Uterus (tissue), 4 donors: ENCODE results near the gene DAPK2. TPM values are rescaled to one million over a fixed set of nuclear protein-coding genes. Genes with fewer than 3 reads are reported as not detected.

ENCODE experiments used
- DNase-seq, 2 donors: peaks; one replicate each; pipeline ENCODE4 v3.0.0-alpha.2; 2019 to 2020
- H3K27ac ChIP-seq, 2 donors: fragments of 200-600 bp; sonication (generic); 1 replicate in 1 of 2; 2 replicates in 1 of 2; pipeline ENCODE4 v1.5.1; 2016 to 2018
- H3K27me3 ChIP-seq, 2 donors: fragments of 200-600 bp; sonication (generic); one replicate each; pipeline ENCODE4 v1.5.1; 2018 to 2019; ENCODE audit warnings: control low read depth in 1 of 2
- H3K36me3 ChIP-seq, 2 donors: fragments of 200-600 bp; sonication (generic); one replicate each; pipeline ENCODE4 v1.5.1; 2019; ENCODE audit warnings: control low read depth in 1 of 2
- H3K4me1 ChIP-seq, 2 donors: fragments of 200-600 bp; sonication (generic); one replicate each; pipeline ENCODE4 v1.5.1; 2018 to 2019; ENCODE audit warnings: control low read depth in 1 of 2
- H3K4me3 ChIP-seq, 2 donors: fragments of 200-600 bp; sonication (generic); 1 replicate in 1 of 2; 2 replicates in 1 of 2; pipeline ENCODE4 v1.5.1; 2018 to 2019; ENCODE audit warnings: mild to moderate bottlenecking in 1 of 2
- H3K9me3 ChIP-seq, 2 donors: fragments of 200-600 bp; sonication (generic); one replicate each; pipeline ENCODE4 v1.5.1; 2019; ENCODE audit warnings: control low read depth in 1 of 2
- CTCF ChIP-seq, 4 experiments: fragments of 200-600 bp in 2 of 4; fragments of 450-650 bp in 2 of 4; sonication (generic) in 2 of 4; IDR thresholded peaks; one replicate each; pipeline ENCODE4 v1.5.1; 2016 to 2019; ENCODE audit warnings: antibody characterized with exemption in 4 of 4, mild to moderate bottlenecking in 2 of 4, moderate library complexity in 1 of 4
- POLR2A ChIP-seq, 2 donors: fragments of 450-650 bp; IDR thresholded peaks; one replicate each; pipeline ENCODE4 v1.6.1; 2016; ENCODE audit warnings: antibody characterized with exemption in 2 of 2, mild to moderate bottlenecking in 1 of 2, moderate library complexity in 1 of 2
- intact Hi-C: fragments of 100-400 bp; cut with DNase I; formaldehyde crosslinking; loops from one replicate; pipeline ENCODE4 v1.15.1; 2023; ENCODE audit warnings: low total_unique reads
- total RNA-seq, 4 donors: library from RNA; depleted of rRNA in 3 of 4; stranded (reverse); fragments of >200 nt in 3 of 4; gene quantifications; one replicate each; pipeline versions ENCODE4 v1.1.0 to v1.2.4, GENCODE V29; 2014 to 2023
- donor health status: DM: yes; HTN: yes; CAD: no.

DAPK2 gene
- total RNA-seq, 4 donors from 2014 or later: 0.88 to 5.3 (median 1.4) TPM

GRCh38 chr15:63918901-63919348 lies 127.4 kb downstream of the DAPK2 start:
- Histone ChIP-seq H3K9me3 (no peaks in the 10 kb centered on the region), H3K4me3 (no peak overlapping the region), H3K4me1 (no peaks in the 10 kb centered on the region), H3K36me3 (no peaks in the 10 kb centered on the region), H3K27ac (no peak overlapping the region), H3K27me3 (no peaks in the 10 kb centered on the region)
- no peak for DNase-seq
- no peak for TF ChIP-seq POLR2A (IDR thresholded peaks at IDR 0.05)
- TF ChIP-seq CTCF (IDR thresholded peaks at IDR 0.05): no peak
- intact Hi-C loops: no loop called here

DNA sequence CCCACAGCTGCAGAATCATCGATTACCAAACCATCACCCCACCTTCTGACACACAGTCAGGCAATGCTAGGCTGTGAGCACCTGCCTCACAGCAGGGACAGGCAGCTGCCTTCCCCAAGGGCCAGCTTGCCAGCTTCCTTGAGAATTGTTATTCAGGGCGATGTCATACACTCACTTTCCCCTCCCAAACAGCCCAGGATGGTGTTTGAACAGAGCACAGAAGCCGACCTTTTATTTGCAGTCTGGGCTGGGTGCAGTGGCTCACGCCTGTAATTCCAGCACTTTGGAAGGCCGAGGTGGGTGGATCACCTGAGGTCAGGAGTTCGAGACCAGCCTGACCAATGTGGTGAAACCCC lies 128.0 kb downstream of the DAPK2 start:
- H3K27ac ChIP-seq: no peak overlapping the region

DNA sequence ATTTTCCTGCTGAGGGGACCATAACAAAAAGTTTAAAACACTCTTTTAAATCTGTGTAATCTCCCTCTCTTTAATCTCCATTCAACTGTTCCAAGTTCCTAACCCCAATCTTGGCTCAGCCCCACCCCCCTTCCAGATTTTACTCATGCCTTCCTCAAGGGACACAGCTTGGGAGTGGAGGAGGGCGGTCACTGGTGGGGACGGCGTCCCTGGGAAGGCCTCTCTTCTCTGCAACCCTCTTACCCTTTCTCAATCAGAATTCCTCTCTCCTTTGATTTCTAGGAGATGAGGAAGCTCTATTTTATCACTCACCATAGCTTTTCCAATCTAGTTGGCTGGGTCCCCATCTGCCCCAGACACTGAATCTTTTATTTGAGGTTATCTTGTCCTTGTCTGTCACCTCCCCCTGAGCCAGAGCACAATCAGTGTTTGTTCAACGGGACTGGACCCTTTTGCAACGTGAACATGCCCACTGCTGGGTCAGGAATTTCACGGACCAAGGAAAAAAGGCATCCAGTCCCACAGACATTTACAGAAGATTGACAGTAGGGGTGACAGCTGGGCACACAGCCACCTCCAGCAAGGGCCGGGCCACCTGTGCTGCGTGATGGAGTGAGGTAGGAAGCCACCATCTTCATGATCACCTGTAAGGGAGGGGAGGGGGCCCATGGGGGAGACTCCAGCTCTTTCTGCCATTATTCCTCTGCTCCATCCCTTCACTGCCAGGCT lies 128.5 kb downstream of the DAPK2 start:
- DNase-seq: peak in 1 of 2 donors; percentile 27
- TF ChIP-seq CTCF (IDR thresholded peaks at IDR 0.05): no peak
- no peak for TF ChIP-seq POLR2A (IDR thresholded peaks at IDR 0.05)
- no peaks in the 10 kb centered on the region for H3K27me3 ChIP-seq
- no peaks in the 10 kb centered on the region for H3K4me1 ChIP-seq
- no peaks in the 10 kb centered on the region for H3K9me3 ChIP-seq
- intact Hi-C loops: no loop called here
- H3K4me3 ChIP-seq: no peak overlapping the region
- no peaks in the 10 kb centered on the region for H3K36me3 ChIP-seq
- no peak overlapping the region for H3K27ac ChIP-seq

More for the DNA sequence above, 128.0 kb downstream of the DAPK2 start:
- no peaks in the 10 kb centered on the region for H3K36me3 ChIP-seq
- no peaks in the 10 kb centered on the region for H3K27me3 ChIP-seq
- no peak for TF ChIP-seq CTCF (IDR thresholded peaks at IDR 0.05)
- no peak for TF ChIP-seq POLR2A (IDR thresholded peaks at IDR 0.05)
- H3K4me1 ChIP-seq: no peaks in the 10 kb centered on the region
- no peak for DNase-seq
- no peak overlapping the region for H3K4me3 ChIP-seq
- no peaks in the 10 kb centered on the region for H3K9me3 ChIP-seq
- intact Hi-C loops: no loop called here

- Histone ChIP-seq H3K4me1 (no peaks in the 10 kb centered on the region), H3K27ac (peak overlapping the region; percentile 56 to 68), H3K4me3 (no peak overlapping the region), H3K27me3 (no peaks in the 10 kb centered on the region), H3K36me3 (no peaks in the 10 kb centered on the region), H3K9me3 (no peaks in the 10 kb centered on the region)
- DNase-seq: peak in 1 of 2 donors; percentile 30
- intact Hi-C loops: no loop called here
- TF ChIP-seq CTCF (IDR thresholded peaks at IDR 0.05) (peak in 3 of 4 experiments; percentile 24 to 49 (median 36)), POLR2A (IDR thresholded peaks at IDR 0.05) (no peak)
Measured at GRCh38 chr15:63915873-63916771, 130.2 kb downstream of the DAPK2 start.
